Right hindlimb (tissue), 1 donor: ENCODE results near the gene IRF2.

Experiments used
- DNase-seq: peaks from one replicate; pipeline ENCODE4 v3.0.0-alpha.2; 2018

Gene IRF2

DNA sequence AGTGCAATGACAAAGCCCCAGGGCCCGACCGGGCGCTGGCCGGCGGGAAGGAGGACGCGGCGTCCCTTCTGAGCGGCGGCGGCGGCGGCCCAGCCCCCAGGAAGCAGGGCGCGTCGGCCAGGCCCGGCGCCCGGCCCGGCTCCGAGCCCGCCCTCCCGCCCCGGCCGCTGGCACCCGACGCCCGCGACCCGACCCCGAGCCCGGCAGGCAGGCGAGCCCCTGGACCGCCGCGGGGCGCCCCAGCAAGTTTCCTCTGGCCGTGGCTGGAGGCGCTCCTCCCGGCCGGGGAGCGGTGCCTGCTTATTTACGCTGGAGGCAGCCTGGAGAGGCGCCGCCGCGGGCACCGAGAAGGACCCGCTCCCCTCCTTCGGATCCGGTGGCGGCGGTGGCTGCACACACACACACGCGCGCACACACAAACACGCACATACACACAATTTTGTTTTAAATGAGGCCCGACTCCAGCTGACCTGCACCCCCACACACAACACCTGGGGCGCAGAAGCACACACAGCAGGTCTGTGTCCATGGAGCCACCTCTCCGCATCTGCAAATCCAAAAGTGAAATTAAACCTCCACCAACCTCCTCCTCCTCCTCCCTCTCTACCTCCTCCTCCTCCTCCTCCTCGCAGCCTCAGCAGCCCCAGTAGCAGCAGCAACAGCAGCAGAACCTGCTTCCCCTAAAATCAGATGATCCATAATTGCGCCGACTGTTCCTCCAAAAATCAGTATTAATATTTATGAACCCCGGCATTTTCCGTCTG is 669 bp downstream of the IRF2 start:
- DNase-seq = peak; percentile 55

DNA sequence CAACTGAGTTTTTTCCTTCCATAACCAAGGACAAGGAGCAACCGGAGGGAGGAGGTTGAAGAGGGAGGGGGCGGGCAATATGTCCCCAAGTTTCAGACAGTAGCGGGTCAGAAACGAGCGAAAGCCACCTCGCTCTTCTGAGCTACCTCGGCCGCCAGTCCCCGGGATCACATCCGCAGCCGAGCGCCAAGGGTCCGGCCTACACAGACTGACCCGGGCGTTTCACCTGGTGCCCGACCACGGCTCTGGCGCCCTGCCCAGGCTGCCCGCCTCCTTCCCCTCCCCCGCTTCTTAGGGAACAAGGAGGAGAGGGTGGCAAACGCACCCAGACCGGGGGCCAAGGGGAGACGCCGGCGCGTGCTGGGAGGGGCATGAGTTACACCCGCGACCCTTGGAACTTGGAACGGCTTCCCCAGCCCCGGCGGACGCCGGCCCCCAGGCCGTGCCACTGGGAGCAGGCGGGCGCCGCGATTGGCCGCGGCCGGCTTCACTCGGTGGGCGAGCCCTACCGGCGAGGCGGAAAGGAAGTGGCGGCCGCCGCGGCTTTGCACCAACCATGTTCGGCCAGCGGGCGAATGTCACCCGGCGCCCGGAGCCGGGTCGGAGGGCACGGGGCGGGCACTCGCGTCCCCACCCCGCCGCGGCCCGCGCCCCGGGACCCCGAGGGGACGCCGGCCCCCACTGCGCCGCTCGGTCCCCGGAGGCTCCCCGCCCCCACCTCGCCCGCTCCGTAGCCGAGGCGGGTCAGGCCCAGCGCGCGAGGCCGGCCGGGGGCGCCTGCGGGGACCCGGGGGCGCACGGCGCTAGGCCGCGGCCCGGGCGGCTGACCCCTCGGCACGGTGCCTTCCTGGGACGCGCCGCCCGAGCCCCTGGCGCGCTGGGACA is 1.5 kb downstream of the IRF2 start:
- DNase-seq = peak; percentile 83

DNA sequence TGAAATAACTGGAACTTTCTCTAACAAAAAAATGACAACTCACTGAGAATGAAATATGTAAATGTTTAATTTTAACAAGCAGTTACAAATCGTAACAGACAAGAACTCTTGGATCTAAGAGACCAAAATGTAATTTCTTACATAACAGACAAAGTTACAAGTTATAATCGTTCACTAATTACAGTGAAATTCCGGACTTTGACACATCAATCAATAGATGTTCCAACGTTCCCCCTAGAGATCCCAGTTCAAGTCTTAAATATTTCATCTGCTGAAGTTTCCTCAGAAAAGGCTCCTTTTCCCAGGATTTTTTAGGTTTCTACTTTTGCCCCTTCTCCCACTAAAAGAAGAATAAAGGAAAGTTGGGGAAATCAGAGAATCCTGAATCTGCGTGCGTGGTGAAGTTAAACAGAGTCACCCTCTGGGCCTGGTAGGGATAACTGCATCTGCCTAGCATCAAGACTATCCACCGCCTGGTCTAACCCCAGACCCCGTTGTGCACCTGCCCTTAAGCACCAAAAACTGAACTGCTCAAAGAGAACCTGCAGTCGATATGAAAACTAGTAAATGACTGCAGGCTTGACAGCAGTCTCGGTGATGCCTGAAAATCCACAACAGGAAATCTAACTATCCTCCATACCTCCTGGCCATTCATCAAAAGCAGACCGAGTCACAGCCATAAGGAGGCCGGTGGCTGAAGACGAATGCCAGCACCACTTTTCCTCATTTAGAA is 2.3 kb downstream of the IRF2 start:
- DNase-seq = peak; percentile 33

- DNase-seq = no peak
Observed at GRCh38 chr4:184470785-184471110, 3.6 kb downstream of the IRF2 start.

DNA sequence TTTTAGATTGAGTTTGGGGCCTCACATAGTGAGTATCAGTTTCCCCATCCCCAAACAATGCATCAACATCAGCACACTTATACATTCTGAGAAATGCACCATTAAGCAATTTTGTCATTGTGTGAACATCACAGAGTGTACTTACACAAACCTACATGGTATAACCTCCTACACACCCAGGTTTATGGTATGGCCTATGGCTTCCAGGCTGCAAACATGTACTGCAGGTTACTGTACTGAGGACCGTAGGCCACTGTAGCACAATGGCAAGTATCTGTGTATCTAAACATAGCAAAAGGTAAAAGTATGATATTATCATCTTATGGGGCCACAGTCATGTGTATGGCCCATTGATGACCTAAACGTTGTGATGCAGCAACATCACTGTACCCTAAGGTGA is 7.7 kb downstream of the IRF2 start:
- DNase-seq = no peak

DNA sequence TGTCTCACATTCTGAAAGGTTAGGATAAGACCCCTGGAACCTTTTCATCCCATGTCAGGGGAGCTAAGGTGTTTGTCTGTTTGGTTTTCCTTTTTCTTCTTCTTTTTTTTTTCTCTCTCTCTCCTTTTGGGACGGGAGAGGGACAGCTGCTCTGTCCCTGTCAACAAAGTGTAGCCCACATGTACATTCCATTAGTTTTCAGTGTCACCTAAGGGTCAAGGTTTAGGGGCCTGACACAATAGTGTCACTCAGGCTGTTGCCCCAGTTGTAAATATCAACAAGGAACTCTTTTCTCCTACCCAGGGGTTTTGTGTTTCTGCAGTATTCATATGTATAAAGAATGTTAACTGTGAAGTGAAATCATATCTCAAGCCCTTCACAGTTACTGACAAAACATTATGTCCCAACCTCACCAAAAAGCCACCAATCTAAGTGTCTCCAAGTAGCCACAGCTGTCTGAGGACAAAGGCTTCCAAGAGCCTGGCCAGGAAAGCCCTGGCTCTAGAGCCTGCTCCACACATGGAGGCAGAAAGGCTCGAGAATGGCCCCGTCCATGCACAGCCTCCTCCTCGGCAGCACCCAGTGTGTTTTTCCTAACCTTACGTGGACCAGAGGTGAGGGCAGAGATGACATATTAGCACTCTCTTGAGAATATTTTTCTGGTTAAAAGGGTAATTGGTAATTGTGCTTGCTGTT is 9.4 kb downstream of the IRF2 start:
- no peak for DNase-seq

DNA sequence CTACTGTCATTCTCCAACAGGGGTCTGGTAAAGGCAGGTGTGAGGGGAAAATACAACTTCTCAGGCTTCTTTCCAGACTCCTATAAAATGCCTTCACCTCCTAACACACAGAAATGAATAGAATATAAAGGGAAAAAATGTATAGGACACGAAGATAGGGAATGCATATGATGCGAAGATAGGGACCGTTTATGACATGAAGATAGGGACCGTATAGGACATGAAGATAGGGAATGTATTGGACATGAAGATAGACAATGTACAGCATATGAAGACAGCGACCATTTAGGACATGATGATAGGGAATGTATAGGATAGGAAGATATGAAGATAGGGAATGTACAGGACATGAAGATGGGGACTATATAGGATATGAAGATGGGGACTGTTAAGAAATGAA is 10.5 kb downstream of the IRF2 start:
- no peak for DNase-seq

- no peak for DNase-seq
Observed at GRCh38 chr4:184463158-184463557, 11.2 kb downstream of the IRF2 start.

GRCh38 chr4:184462724-184463123 is 11.6 kb downstream of the IRF2 start:
- DNase-seq = no peak

GRCh38 chr4:184461711-184462441 is 12.5 kb downstream of the IRF2 start:
- DNase-seq = no peak

DNA sequence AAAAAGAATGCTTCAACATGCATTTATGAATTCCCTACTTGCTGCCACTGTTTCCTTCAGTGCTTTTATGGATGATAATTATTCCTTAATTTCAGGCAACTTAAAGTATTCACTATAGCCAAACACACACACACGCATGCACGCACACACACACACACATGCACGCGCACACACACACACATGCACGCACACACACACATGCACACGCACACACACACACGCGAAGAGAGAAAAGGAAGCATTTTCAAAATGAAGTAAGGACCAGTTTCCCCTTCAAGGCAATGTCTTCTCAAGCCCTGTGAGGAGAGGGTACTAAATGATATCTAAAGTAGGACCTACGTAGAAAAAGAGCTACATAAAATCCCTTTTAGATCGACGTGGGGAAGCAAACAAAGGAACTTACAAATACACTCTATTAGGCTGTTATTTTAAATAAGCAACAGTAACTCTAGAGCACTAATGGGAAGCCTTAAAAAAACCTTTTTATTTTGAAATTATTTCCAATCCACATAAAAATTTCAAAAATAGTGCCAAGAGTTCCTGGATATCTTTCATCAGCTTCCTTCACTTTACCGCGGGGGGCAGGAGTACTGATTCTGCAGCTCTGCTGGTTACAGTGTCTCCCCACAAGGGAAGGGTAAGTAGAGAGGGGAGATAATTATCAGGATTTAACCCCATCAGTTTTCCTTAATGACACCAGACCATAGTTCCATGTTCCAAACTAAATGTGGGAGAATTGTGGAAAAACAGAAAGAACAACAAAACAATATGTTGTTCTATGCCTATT is 13.7 kb downstream of the IRF2 start:
- no peak for DNase-seq

- DNase-seq = no peak
Observed at GRCh38 chr4:184459413-184459812, 14.9 kb downstream of the IRF2 start.

DNA sequence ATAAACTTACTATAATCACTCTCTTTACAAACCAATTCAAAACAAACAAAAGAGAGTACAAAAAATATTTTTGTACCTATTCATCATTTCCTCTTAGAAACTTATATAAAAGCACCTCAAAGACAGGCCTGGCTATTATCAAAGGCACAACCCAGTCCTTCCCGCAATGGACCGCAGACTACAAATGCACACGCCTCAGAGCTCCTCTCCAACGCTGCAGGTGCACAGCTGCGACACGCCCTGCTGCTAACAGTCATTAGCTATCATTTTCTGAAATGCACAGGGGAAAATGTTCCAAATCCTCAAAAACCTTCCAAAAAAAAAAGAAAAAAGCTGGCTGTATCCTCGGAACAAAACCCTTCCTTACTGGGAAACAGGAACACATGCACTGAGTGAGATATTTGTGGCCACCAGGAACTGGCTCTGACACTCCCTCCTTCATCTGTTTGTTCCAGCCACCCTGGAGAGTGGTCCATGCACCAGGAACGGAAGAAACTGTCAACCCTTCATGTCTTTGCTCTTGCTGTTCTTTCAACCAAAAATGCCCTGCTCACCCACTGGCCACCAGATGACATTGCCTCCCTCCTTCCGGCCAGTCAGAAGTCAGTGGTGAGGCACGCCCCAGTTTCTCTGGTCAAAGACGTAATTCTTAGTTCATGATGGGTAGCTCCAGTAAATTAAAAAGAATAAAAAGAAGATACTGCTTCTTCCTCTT is 16.7 kb downstream of the IRF2 start:
- DNase-seq = no peak

- DNase-seq = no peak
Observed at GRCh38 chr4:184456337-184456736, 18.0 kb downstream of the IRF2 start.

- DNase-seq = no peak
Observed at GRCh38 chr4:184455299-184455698, 19.1 kb downstream of the IRF2 start.

- DNase-seq = peak; percentile 54
Observed at GRCh38 chr4:184453365-184454160, 20.8 kb downstream of the IRF2 start.

- no peak for DNase-seq
Observed at GRCh38 chr4:184452740-184453139, 21.6 kb downstream of the IRF2 start.

DNA sequence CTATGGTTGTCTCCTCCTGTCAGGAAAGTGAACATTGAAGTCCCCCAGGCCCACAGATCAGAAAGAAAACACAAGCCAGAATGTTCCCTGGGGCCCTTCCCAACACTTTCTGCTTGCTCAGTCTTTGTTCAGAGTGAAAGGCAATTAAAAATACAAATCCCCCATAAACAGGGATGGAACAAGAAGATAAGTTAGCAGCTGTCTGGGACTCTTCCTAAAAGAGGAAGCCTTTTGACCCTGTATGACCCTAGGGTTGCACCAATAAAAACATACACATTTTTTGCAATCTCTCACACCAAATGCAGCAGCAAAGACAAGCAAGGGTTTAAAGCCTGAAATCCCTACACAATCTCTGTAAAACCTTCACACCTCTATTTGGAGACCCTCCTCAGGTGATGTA is 22.6 kb downstream of the IRF2 start:
- DNase-seq = no peak

- DNase-seq = no peak
Observed at GRCh38 chr4:184450743-184451535, 23.4 kb downstream of the IRF2 start.
